ENCODE results near the gene POSTN.

POSTN gene

DNA sequence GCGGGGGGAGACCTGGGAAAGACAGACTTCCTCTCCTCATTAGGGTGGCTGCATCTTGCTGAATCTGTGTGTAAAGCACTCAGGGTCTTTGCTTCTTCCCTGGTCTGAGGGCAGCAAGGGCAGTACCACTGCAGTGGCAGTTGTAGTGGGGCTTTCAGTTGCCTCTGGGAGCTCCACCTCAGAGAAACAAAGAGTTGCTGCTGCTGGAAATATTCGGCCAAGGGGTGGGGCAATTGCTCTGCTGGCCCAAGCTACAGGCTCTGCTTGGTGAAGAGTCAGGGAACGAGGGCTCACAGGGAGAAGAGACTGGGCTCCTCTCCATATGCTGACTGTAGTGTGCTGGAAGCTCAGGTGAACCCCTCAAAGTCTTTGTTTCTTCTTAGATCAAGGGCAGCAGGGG, 52.5 kb downstream of the POSTN start:
- Histone ChIP-seq H3K9ac (ENCODE audit: low read length) (no peak overlapping the region), H3K27me3 (ENCODE audit: low read length) (no peaks in the 10 kb centered on the region), H4K20me1 (ENCODE audit: low read depth, low read length) (no peaks in the 10 kb centered on the region), H3K4me3 (ENCODE audit: insufficient read depth, low read length, poor library complexity, severe bottlenecking) (no peak overlapping the region), H3K27ac (ENCODE audit: low read depth, low read length) (no peak overlapping the region), H2AFZ (ENCODE audit: low read depth, low read length, severe bottlenecking) (no peak overlapping the region), H3K79me2 (ENCODE audit: insufficient read depth, low read length) (no peaks in the 10 kb centered on the region), H3K9me2 (replicated peaks; ENCODE audit: insufficient read depth, low read length) (no peaks in the 10 kb centered on the region), H3F3A (ENCODE audit: insufficient read depth) (no peaks in the 10 kb centered on the region), H3K4me2 (ENCODE audit: low read depth, low read length, poor library complexity, severe bottlenecking) (no peak overlapping the region), H3K9me3 (ENCODE audit: insufficient read depth, low read length) (no peaks in the 10 kb centered on the region), H3K36me3 (ENCODE audit: low read length) (no peaks in the 10 kb centered on the region)
- no peak for TF ChIP-seq CTCF (IDR thresholded peaks at IDR 0.05; ENCODE audit: insufficient read depth, low read length, poor library complexity, severe bottlenecking)
- no peak for TF ChIP-seq EZH2phosphoT487 (conservative IDR thresholded peaks at IDR 0.05; ENCODE audit: low read length)

- no peak for TF ChIP-seq EZH2phosphoT487 (conservative IDR thresholded peaks at IDR 0.05; ENCODE audit: low read length)
- TF ChIP-seq CTCF (IDR thresholded peaks at IDR 0.05; ENCODE audit: insufficient read depth, low read length, poor library complexity, severe bottlenecking) = no peak
- Histone ChIP-seq H3K36me3 (ENCODE audit: low read length) (no peaks in the 10 kb centered on the region), H3K4me3 (ENCODE audit: insufficient read depth, low read length, poor library complexity, severe bottlenecking) (no peak overlapping the region), H3K79me2 (ENCODE audit: insufficient read depth, low read length) (no peaks in the 10 kb centered on the region), H3F3A (ENCODE audit: insufficient read depth) (no peaks in the 10 kb centered on the region), H2AFZ (ENCODE audit: low read depth, low read length, severe bottlenecking) (no peak overlapping the region), H3K27me3 (ENCODE audit: low read length) (no peaks in the 10 kb centered on the region), H3K4me2 (ENCODE audit: low read depth, low read length, poor library complexity, severe bottlenecking) (no peak overlapping the region), H3K27ac (ENCODE audit: low read depth, low read length) (no peak overlapping the region), H3K9me2 (replicated peaks; ENCODE audit: insufficient read depth, low read length) (no peaks in the 10 kb centered on the region), H3K9me3 (ENCODE audit: insufficient read depth, low read length) (no peaks in the 10 kb centered on the region), H3K9ac (ENCODE audit: low read length) (no peak overlapping the region), H4K20me1 (ENCODE audit: low read depth, low read length) (no peaks in the 10 kb centered on the region)
Observed at GRCh38 chr13:37544995-37545394, 53.6 kb downstream of the POSTN start.

- TF ChIP-seq EZH2phosphoT487 (conservative IDR thresholded peaks at IDR 0.05; ENCODE audit: low read length) (no peak), CTCF (IDR thresholded peaks at IDR 0.05; ENCODE audit: insufficient read depth, low read length, poor library complexity, severe bottlenecking) (no peak)
- no peaks in the 10 kb centered on the region for H3K9me3 ChIP-seq (ENCODE audit: insufficient read depth, low read length)
Observed at GRCh38 chr13:37539976-37540605, 58.5 kb downstream of the POSTN start.

More at GRCh38 chr13:37539976-37540605, 58.5 kb downstream of the POSTN start:
- H2AFZ ChIP-seq (ENCODE audit: low read depth, low read length, severe bottlenecking) = no peak overlapping the region
- H3K4me2 ChIP-seq (ENCODE audit: low read depth, low read length, poor library complexity, severe bottlenecking) = no peak overlapping the region
- H3K27me3 ChIP-seq (ENCODE audit: low read length) = no peaks in the 10 kb centered on the region
- H3K4me3 ChIP-seq (ENCODE audit: insufficient read depth, low read length, poor library complexity, severe bottlenecking) = no peak overlapping the region
- H3K79me2 ChIP-seq (ENCODE audit: insufficient read depth, low read length) = no peaks in the 10 kb centered on the region
- no peaks in the 10 kb centered on the region for H3K9me2 ChIP-seq (replicated peaks; ENCODE audit: insufficient read depth, low read length)
- H3K36me3 ChIP-seq (ENCODE audit: low read length) = no peaks in the 10 kb centered on the region
- H4K20me1 ChIP-seq (ENCODE audit: low read depth, low read length) = no peaks in the 10 kb centered on the region
- H3F3A ChIP-seq (ENCODE audit: insufficient read depth) = no peaks in the 10 kb centered on the region
- no peak overlapping the region for H3K27ac ChIP-seq (ENCODE audit: low read depth, low read length)
- no peak overlapping the region for H3K9ac ChIP-seq (ENCODE audit: low read length)
